Dendritic cell treated with granulocyte-macrophage colony-stimulating factor and Interleukin-4, amounts not matched to agents 40 ng/mL and 50 ng/mL, for 4 days (primary cell): Measurements from ENCODE around the gene FXYD5.

Experiments
- H3K27ac Mint-ChIP-seq: one replicate; pipeline ENCODE4 v1.8.0; 2022; ENCODE audit warnings: mild to moderate bottlenecking, mixed read lengths
- H3K27me3 Mint-ChIP-seq: one replicate; pipeline ENCODE4 v1.8.0; 2022; ENCODE audit warnings: mild to moderate bottlenecking, mixed read lengths
- H3K36me3 Mint-ChIP-seq: one replicate; pipeline ENCODE4 v1.8.0; 2022; ENCODE audit warnings: low read depth, mixed read lengths
- H3K4me1 Mint-ChIP-seq: one replicate; pipeline ENCODE4 v1.8.0; 2022; ENCODE audit warnings: low read depth, mixed read lengths
- H3K4me3 Mint-ChIP-seq: one replicate; pipeline ENCODE4 v1.8.0; 2022; ENCODE audit warnings: mild to moderate bottlenecking, moderate library complexity, mixed read lengths
- H3K9me3 Mint-ChIP-seq: one replicate; pipeline ENCODE4 v1.8.0; 2022; ENCODE audit warnings: mixed read lengths
- intact Hi-C: fragments of 100-400 bp; cut with micrococcal nuclease; formaldehyde crosslinking; loops from one replicate; pipeline ENCODE4 v1.15.0; 2022

FXYD5 gene

GRCh38 chr19:35154525-35155406 is at the start of gene FXYD5:
Gene FXYD5, plus strand, starts transcription at chr19:35154735. Its CDS starts 816 bp downstream, at chr19:35155551.
- Mint-ChIP-seq H3K27me3 (peaks cover 14% of the 10 kb centered on the region), H3K4me1 (peaks cover 62% of the 10 kb centered on the region), H3K9me3 (no peaks in the 10 kb centered on the region), H3K27ac (peak within 1 kb of the TSS; percentile 98), H3K36me3 (peaks cover 51% of the 10 kb centered on the region), H3K4me3 (peak within 1 kb of the TSS; percentile 100)
- intact Hi-C loops, result loop anchor here (5.0 to 10.0 kb wide), 2 partner anchors 50 to 113 kb away; partner anchors contain the start of gene USF2

- Mint-ChIP-seq H3K27me3 (peaks cover 20% of the 10 kb centered on the region), H3K9me3 (no peaks in the 10 kb centered on the region), H3K4me1 (peaks cover 27% of the 10 kb centered on the region), H3K27ac (no peak overlapping the region), H3K4me3 (no peak overlapping the region), H3K36me3 (no peaks in the 10 kb centered on the region)
- intact Hi-C loops, result no loop called here
Observed at GRCh38 chr19:35105047-35105410, 49.5 kb upstream of the FXYD5 start.

- Mint-ChIP-seq H3K4me1 (peaks cover 30% of the 10 kb centered on the region), H3K36me3 (no peaks in the 10 kb centered on the region), H3K4me3 (no peak overlapping the region), H3K27me3 (peaks cover 20% of the 10 kb centered on the region), H3K27ac (no peak overlapping the region), H3K9me3 (no peaks in the 10 kb centered on the region)
- intact Hi-C loops, result no loop called here
Observed at GRCh38 chr19:35105411-35106290, 48.9 kb upstream of the FXYD5 start.

- H3K27me3 Mint-ChIP-seq, result peaks cover 20% of the 10 kb centered on the region
- H3K4me3 Mint-ChIP-seq, result no peak overlapping the region
- no peaks in the 10 kb centered on the region for H3K36me3 Mint-ChIP-seq
- peaks cover 34% of the 10 kb centered on the region for H3K4me1 Mint-ChIP-seq
- H3K27ac Mint-ChIP-seq, result no peak overlapping the region
- H3K9me3 Mint-ChIP-seq, result no peaks in the 10 kb centered on the region
- intact Hi-C loops, result no loop called here
Observed at GRCh38 chr19:35106291-35106583, 48.3 kb upstream of the FXYD5 start.

GRCh38 chr19:35106898-35107541 is 47.5 kb upstream of the FXYD5 start:
- H3K9me3 Mint-ChIP-seq, result no peaks in the 10 kb centered on the region
- H3K27me3 Mint-ChIP-seq, result peaks cover 20% of the 10 kb centered on the region
- no peaks in the 10 kb centered on the region for H3K36me3 Mint-ChIP-seq
- H3K27ac Mint-ChIP-seq, result peak overlapping the region; percentile 76
- H3K4me3 Mint-ChIP-seq, result no peak overlapping the region
- intact Hi-C loops, result no loop called here
- H3K4me1 Mint-ChIP-seq, result peaks cover 34% of the 10 kb centered on the region

GRCh38 chr19:35107545-35107944 is 47.0 kb upstream of the FXYD5 start:
- no peaks in the 10 kb centered on the region for H3K36me3 Mint-ChIP-seq
- H3K27me3 Mint-ChIP-seq, result peaks cover 20% of the 10 kb centered on the region
- peak overlapping the region; percentile 76 for H3K27ac Mint-ChIP-seq
- intact Hi-C loops, result no loop called here
- peaks cover 34% of the 10 kb centered on the region for H3K4me1 Mint-ChIP-seq
- H3K4me3 Mint-ChIP-seq, result no peak overlapping the region
- H3K9me3 Mint-ChIP-seq, result no peaks in the 10 kb centered on the region

- Mint-ChIP-seq H3K27ac (peak overlapping the region; percentile 3), H3K36me3 (no peaks in the 10 kb centered on the region)
Observed at GRCh38 chr19:35108730-35109129, 45.8 kb upstream of the FXYD5 start.

GRCh38 chr19:35109395-35110112 is 45.0 kb upstream of the FXYD5 start:
- peak overlapping the region; percentile 60 for H3K27ac Mint-ChIP-seq
- intact Hi-C loops, result no loop called here
- no peak overlapping the region for H3K4me3 Mint-ChIP-seq
- peaks cover 15% of the 10 kb centered on the region for H3K27me3 Mint-ChIP-seq
- H3K9me3 Mint-ChIP-seq, result no peaks in the 10 kb centered on the region
- peaks cover 41% of the 10 kb centered on the region for H3K4me1 Mint-ChIP-seq
- no peaks in the 10 kb centered on the region for H3K36me3 Mint-ChIP-seq

More at GRCh38 chr19:35108730-35109129, 45.8 kb upstream of the FXYD5 start:
- H3K4me1 Mint-ChIP-seq, result peaks cover 34% of the 10 kb centered on the region
- intact Hi-C loops, result no loop called here
- H3K27me3 Mint-ChIP-seq, result peaks cover 18% of the 10 kb centered on the region
- H3K9me3 Mint-ChIP-seq, result no peaks in the 10 kb centered on the region
- no peak overlapping the region for H3K4me3 Mint-ChIP-seq

GRCh38 chr19:35110974-35111373 is 43.6 kb upstream of the FXYD5 start:
- Mint-ChIP-seq H3K27ac (peak overlapping the region; percentile 19), H3K27me3 (peaks cover 26% of the 10 kb centered on the region), H3K4me1 (peaks cover 49% of the 10 kb centered on the region), H3K9me3 (no peaks in the 10 kb centered on the region), H3K4me3 (no peak overlapping the region), H3K36me3 (no peaks in the 10 kb centered on the region)
- intact Hi-C loops, result no loop called here

GRCh38 chr19:35112995-35113688 is 41.4 kb upstream of the FXYD5 start:
- Mint-ChIP-seq H3K4me3 (no peak overlapping the region), H3K27me3 (peaks cover 46% of the 10 kb centered on the region), H3K9me3 (no peaks in the 10 kb centered on the region), H3K4me1 (peaks cover 46% of the 10 kb centered on the region), H3K36me3 (no peaks in the 10 kb centered on the region), H3K27ac (no peak overlapping the region)
- intact Hi-C loops, result no loop called here

- Mint-ChIP-seq H3K27ac (peak overlapping the region; percentile 72), H3K9me3 (no peaks in the 10 kb centered on the region), H3K36me3 (no peaks in the 10 kb centered on the region), H3K4me3 (peak overlapping the region; percentile 61), H3K4me1 (peaks cover 48% of the 10 kb centered on the region), H3K27me3 (peaks cover 44% of the 10 kb centered on the region)
- intact Hi-C loops, result loop anchor here (1.0 kb wide), 1 partner anchor 21 kb away; the partner anchor contains the start of gene LGI4
Observed at GRCh38 chr19:35114353-35115176, 40.0 kb upstream of the FXYD5 start.

- Mint-ChIP-seq H3K4me3 (peak within 1 kb of the TSS; percentile 61), H3K27me3 (peaks cover 41% of the 10 kb centered on the region), H3K36me3 (no peaks in the 10 kb centered on the region), H3K27ac (peak within 1 kb of the TSS; percentile 72), H3K4me1 (peaks cover 50% of the 10 kb centered on the region), H3K9me3 (no peaks in the 10 kb centered on the region)
- intact Hi-C loops, result no loop called here
Observed at GRCh38 chr19:35115177-35115951, 39.2 kb upstream of the FXYD5 start, which contains the start of gene FXYD3. Gene FXYD3, plus strand, starts transcription at chr19:35115823. Its CDS starts 3,554 bp downstream, at chr19:35119377.
